DMS79 treated with DMSO at 0.1 percent for 48 hours (cell line): ENCODE results near the gene ENOX1.

ENCODE experiments used
- DNase-seq: peaks from one replicate; lab custom pipeline; 2025; lab: John Stamatoyannopoulos, UW

ENOX1 gene

DNA sequence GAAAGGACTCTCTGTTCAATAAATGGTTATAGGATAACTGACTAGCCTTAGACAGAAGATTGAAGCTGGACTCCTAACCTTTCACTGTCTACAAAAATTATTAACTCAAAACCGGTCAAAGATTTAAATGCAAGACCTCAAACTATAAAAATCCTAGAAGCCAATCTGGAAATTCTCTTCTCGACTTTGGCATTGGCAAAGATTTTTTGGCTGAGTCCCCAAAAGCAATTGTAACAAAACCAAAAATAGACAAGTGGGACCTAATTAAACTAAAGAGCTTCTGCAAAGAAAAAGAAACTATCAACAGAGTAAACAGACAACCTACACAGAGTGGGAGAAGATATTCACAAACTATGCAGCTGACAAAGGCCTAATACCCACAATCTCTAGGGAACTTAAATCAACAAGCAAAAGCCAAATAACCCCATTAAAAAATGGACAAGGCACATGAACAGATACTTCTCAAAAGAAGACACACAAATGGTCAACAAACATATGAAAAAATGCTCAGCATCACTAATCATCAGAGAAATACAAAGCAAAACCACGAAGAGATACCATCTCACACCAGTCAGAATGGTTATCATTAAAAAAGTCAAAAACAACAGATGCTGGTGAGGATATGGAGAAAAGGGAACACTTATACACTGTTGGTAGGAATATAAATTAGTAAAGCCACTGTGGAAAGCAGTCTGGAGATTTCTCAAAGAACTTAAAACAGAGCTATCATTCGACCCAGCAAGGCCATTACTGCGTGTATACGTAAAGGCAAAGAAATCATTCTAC, 497.1 kb downstream of the ENOX1 start:
- DNase-seq, result peak; percentile 81

- no peak for DNase-seq
Measured at GRCh38 chr13:43286751-43287150, 500.0 kb downstream of the ENOX1 start.

- DNase-seq, result peak; percentile 92
Measured at GRCh38 chr13:43285933-43286597, 500.7 kb downstream of the ENOX1 start.

DNA sequence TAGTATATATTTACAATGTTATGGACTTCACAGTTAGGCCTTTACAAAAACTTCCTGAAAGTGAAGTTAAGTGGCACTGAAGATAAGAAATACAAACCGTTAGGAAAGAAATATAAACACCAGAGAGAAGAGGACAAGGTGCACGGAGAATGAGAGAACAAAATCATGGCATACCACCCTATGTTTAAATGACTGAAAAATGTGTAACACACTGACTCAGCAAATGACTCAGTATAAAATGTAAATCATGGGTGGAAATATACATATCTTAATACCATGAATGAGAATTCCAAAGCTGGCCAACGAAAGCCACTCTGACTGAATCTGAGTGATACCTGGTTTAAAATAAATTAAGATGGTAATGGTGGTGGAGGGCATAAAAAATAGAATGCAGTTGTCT, 502.6 kb downstream of the ENOX1 start:
- no peak for DNase-seq

- DNase-seq, result no peak
Measured at GRCh38 chr13:43279696-43280095, 507.1 kb downstream of the ENOX1 start.

- DNase-seq, result no peak
Measured at GRCh38 chr13:43278127-43278526, 508.6 kb downstream of the ENOX1 start.

DNA sequence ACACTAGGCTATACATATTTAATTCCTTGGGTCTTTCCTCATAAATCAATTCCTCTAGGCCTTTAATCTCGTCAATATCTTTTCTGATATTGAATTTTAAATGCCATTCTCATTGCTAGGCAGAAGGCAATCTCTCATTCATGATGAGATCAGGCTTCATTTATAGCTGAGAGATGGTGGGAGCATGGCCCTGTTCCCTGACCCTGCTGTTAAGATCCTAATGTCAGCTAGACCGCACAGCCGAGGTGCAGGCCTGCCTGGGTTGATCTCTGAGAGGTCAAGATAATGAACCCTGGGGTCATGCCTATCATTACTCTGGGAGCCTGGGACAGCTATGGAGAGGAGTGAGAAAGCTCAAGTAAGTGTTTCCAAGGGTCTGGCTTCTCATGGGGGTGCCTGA, 509.6 kb downstream of the ENOX1 start:
- DNase-seq, result no peak

DNA sequence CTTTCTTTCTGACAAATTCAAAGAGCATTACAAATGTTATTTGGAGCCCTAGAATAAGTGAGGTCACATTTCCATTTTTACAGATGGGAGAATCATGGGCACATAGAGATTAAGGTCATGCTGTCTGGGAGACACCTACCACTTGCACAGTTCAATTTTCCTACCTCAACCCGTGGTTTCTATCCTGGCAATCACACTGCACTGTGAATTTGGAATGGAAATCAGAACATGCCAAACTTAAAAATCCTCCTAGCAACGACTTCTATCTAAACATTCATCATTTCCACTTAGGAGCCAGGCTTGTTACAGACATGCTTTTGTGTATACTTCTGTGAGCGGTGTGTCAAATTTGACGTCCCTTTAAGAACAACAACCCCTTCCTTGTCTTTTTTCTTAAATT, 511.9 kb downstream of the ENOX1 start:
- no peak for DNase-seq

DNA sequence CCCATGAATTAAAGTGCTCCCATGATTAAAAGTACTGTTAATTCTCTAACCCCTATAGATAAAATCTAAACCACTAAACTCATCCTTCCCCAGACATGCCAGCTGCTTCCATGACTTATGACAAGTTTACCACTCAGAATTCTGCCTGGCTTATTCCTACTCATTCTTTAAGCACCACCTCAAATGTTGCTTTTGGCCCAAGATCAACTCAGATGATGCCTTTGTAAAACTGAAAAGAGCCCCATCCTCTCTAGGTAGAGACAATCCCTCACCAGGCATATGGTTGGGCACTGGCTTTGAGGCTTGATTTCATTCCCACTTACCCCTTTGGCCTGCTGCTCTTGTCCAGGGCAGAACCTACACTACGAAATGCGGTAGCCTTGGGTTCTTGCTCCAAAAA, 513.4 kb downstream of the ENOX1 start:
- peak; percentile 79 for DNase-seq

DNA sequence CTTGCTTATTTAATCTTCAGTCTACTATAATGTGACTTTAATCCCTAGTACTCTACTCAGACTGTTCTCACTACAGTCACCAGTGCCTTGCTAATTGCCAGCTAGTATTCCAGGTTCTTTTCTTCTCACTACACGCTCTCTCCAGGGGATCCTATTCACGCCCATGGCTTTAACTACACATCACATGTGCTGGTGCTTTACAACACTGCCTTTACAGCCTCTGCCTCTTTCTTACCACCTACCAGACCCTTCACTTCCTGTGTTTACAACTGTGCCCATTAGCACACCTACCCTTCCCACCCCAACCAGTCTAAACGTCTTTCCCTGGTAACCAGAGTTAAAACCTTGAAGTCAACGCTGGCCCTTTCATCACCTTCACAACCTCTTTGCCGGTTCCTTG, 513.9 kb downstream of the ENOX1 start:
- DNase-seq, result peak; percentile 68

- no peak for DNase-seq
Measured at GRCh38 chr13:43271152-43271551, 515.6 kb downstream of the ENOX1 start.

DNA sequence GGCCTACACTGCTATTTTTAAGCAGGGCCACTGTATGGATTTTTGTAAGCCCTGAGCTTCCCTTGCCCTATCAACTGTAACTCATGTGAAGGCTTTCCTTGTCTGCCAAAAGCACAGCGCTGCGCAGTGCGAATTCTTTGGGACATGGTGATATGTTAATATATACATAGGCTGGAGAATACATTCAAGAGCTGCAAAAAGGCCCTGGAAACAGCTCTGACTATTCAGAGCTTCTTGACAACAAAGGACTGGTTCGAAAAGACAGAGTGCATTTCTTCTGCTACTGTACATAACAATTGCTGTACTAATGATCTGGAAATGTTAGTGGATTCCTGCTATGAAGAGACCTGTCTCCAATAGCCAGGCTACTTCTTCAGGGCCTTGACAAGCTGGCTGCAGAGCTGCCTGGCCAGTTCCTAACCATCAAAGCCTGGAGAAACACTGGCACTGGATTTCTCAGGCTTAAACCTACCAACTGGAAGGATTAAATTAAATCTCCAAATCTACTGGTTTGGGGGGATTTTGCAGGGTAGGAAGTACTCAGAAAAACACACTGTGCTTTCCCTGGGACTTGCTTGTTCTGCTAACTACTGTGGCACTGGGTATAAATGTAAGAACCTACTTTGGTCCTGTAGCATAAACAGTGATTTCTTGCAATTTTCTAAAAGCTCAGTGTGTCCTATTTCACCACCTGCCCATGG, 516.5 kb downstream of the ENOX1 start:
- peak; percentile 28 for DNase-seq

DNA sequence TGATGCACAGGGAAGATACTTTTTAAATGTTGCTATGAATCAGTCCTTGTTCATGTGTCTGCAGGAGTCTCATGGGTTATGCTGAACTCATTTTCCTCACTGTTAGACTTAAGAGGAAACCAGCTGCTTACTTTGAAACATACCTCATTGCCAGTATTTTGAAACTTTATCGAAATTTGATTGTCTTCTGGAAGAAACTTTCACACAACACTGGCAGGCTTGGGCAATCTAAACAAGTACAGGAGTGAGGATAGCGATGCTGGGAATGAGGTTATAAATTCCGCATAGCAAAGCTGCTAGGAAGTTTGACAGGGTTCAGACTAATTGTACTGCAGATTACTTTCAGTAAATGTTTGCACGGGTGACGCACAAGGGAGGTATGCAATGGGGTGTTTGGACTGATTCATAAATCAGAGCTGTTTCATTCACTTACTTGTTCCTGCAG, 517.7 kb downstream of the ENOX1 start:
- DNase-seq, result peak; percentile 61

DNA sequence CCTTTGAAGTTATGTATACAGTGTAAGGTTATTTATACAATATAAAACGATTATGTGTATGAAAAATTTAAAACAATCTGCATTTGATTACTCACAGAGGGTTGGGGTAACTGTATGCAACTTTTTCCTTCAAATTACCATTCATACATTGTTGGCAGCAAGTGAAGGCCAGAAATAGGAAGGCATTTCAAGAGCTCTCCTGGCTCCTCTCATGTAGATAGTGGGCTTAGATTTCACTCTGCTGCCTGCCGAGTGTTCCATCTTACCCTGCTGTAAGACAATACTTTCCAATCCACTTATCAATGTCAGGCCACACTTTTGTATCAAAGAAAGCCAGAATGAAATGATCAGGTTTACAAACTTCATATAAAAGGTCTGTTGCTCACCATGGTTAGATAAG, 518.1 kb downstream of the ENOX1 start:
- DNase-seq, result peak; percentile 67

GRCh38 chr13:43267916-43268315, 518.9 kb downstream of the ENOX1 start:
- DNase-seq, result no peak

- DNase-seq, result no peak
Measured at GRCh38 chr13:43266936-43267615, 519.7 kb downstream of the ENOX1 start.

DNA sequence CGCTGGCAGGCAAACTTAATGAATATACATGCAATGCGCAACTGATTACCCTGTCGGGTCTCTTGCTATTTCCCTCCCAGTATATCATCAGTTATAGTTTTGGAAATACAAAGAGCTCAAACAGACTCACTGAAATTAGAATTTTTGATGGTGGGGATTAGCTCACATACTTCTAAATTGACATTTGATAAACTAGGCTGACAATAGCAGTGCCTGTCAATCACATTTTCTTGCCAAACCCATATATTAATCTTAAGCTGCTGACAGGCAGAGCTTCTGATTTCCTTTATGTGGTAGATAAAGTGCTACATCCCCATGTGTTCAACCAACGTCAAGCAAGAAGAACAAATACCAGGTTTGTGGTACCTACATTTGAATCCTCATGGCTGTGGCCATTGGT, 521.7 kb downstream of the ENOX1 start:
- no peak for DNase-seq

- DNase-seq, result no peak
Measured at GRCh38 chr13:43264458-43264857, 522.3 kb downstream of the ENOX1 start.

- DNase-seq, result no peak
Measured at GRCh38 chr13:43263047-43263446, 523.7 kb downstream of the ENOX1 start.

- no peak for DNase-seq
Measured at GRCh38 chr13:43260999-43261398, 525.8 kb downstream of the ENOX1 start.

DNA sequence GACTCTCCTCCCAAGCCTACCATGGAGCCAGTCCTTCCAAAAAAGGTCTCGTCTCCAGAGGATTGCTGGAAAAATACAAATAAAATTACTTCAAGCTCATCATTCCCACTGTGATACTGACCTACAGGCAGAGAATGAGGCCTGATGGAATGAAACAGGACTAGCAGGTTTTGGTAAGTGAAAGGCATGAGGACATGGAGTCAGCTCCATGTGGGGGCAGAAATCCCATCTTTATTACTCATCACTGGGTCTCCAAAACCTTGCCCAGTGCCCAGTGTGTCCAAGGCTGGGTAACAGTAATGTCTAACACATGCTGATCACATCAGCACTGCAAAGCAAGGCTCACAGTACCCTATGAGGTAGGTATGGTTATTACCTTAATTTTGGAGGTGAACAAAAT, 528.0 kb downstream of the ENOX1 start:
- DNase-seq, result no peak

GRCh38 chr13:43257765-43258164, 529.0 kb downstream of the ENOX1 start:
- DNase-seq, result no peak
